GM23338 (cell line): ENCODE measurements around the gene ADRA1B. TPM values are rescaled to one million over a fixed set of nuclear protein-coding genes. Genes with fewer than 3 reads are reported as not detected.

Experiments used
- ATAC-seq: fragments of 200-7000 bp; cut with Tn5 transposase; 3 replicates; pipeline ENCODE4 v1.9.1; 2020
- DNase-seq: peaks from one replicate; pipeline ENCODE4 v3.0.0-alpha.2; 2015; ENCODE audit warnings: low spot score
- H2AFZ ChIP-seq: fragments of 200-600 bp; sonication (generic); 2 replicates; pipeline ENCODE4 v1.8.0; 2016; ENCODE audit warnings: antibody characterized with exemption, mild to moderate bottlenecking, moderate library complexity
- H3F3A ChIP-seq: fragments of 200-600 bp; sonication (generic); replicated peaks from 2 replicates; pipeline ENCODE4 v1.8.0; 2017; ENCODE audit warnings: antibody characterized with exemption, mixed run types, low read depth
- H3K27ac ChIP-seq: fragments of 200-600 bp; sonication (generic); 2 replicates; pipeline ENCODE4 v1.6.1; 2016; ENCODE audit warnings: low read depth
- H3K27me3 ChIP-seq: fragments of 200-600 bp; sonication (generic); 2 replicates; pipeline ENCODE4 v1.8.0; 2016; ENCODE audit warnings: mild to moderate bottlenecking, mixed run types, moderate library complexity; ENCODE audit not compliant: insufficient read depth
- H3K36me3 ChIP-seq: fragments of 200-600 bp; sonication (generic); 2 replicates; pipeline ENCODE4 v1.8.0; 2016; ENCODE audit warnings: mild to moderate bottlenecking; ENCODE audit not compliant: insufficient read depth
- H3K4me1 ChIP-seq: fragments of 200-600 bp; sonication (generic); 2 replicates; pipeline ENCODE4 v1.8.0; 2016; ENCODE audit warnings: mild to moderate bottlenecking, moderate library complexity; ENCODE audit not compliant: insufficient read depth
- H3K4me2 ChIP-seq: fragments of 200-600 bp; sonication (generic); 2 replicates; pipeline ENCODE4 v1.7.1; 2017; ENCODE audit warnings: mixed run types
- H3K4me3 ChIP-seq: fragments of 200-600 bp; sonication (generic); 2 replicates; pipeline ENCODE4 v1.6.1; 2016; ENCODE audit warnings: mixed run types
- H3K79me2 ChIP-seq: fragments of 200-600 bp; sonication (generic); replicated peaks from 2 replicates; pipeline ENCODE4 v1.8.0; 2017; ENCODE audit warnings: mild to moderate bottlenecking; ENCODE audit not compliant: insufficient read depth
- H3K9me2 ChIP-seq: fragments of 200-600 bp; sonication (generic); 2 replicates; pipeline ENCODE4 v1.8.0; 2017; ENCODE audit not compliant: insufficient read depth
- H4K20me1 ChIP-seq: fragments of 200-600 bp; sonication (generic); replicated peaks from 2 replicates; pipeline ENCODE4 v1.8.0; 2017; ENCODE audit warnings: mild to moderate bottlenecking; ENCODE audit not compliant: insufficient read depth
- H3K27ac Mint-ChIP-seq: 2 replicates; pipeline ENCODE4 v1.8.0; 2020; ENCODE audit warnings: inconsistent platforms, mild to moderate bottlenecking, moderate library complexity, mixed read lengths
- H3K27me3 Mint-ChIP-seq: 3 replicates; pipeline ENCODE4 v1.8.0; 2022; ENCODE audit warnings: low read depth, mild to moderate bottlenecking, moderate library complexity, mixed read lengths, inconsistent platforms; ENCODE audit not compliant: insufficient read depth, poor library complexity
- H3K36me3 Mint-ChIP-seq: 3 replicates; pipeline ENCODE4 v1.8.0; 2021; ENCODE audit warnings: low read depth, mild to moderate bottlenecking, inconsistent platforms, moderate library complexity, mixed read lengths
- H3K4me1 Mint-ChIP-seq: 3 replicates; pipeline ENCODE4 v1.8.0; 2020; ENCODE audit warnings: mild to moderate bottlenecking, inconsistent platforms, mixed read lengths
- H3K4me3 Mint-ChIP-seq: 3 replicates; pipeline ENCODE4 v1.8.0; 2021; ENCODE audit warnings: moderate library complexity, mild to moderate bottlenecking, inconsistent platforms, mixed read lengths
- H3K9me3 Mint-ChIP-seq: 3 replicates; pipeline ENCODE4 v1.8.0; 2020; ENCODE audit warnings: moderate library complexity, mild to moderate bottlenecking, inconsistent platforms, mixed read lengths
- CREB1 ChIP-seq: fragments of 250-450 bp; sonication (Bioruptor Pico); IDR thresholded peaks from 2 replicates; pipeline ENCODE4 v1.5.0; 2020; ENCODE audit warnings: low read depth, mild to moderate bottlenecking, moderate library complexity
- CTCF ChIP-seq, 2 experiments: fragments of 200-600 bp in 1 of 2; sonication (generic) in 1 of 2; conservative IDR thresholded peaks; 2 replicates each; pipeline versions ENCODE4 v1.5.1 to v1.6.1; 2016 to 2017; ENCODE audit warnings: antibody characterized with exemption in 2 of 2, low read depth in 2 of 2, mild to moderate bottlenecking in 2 of 2, moderate library complexity in 1 of 2
- ETS1 ChIP-seq: IDR thresholded peaks from 2 replicates; pipeline ENCODE4 v1.6.1; 2016; ENCODE audit warnings: antibody characterized with exemption
- EZH2 ChIP-seq: fragments of 200-600 bp; sonication (generic); IDR thresholded peaks from one replicate; pipeline ENCODE4 v1.8.0; 2017; ENCODE audit warnings: antibody characterized with exemption, mild to moderate bottlenecking, low read depth; ENCODE audit not compliant: unreplicated experiment
- EZH2phosphoT487 ChIP-seq: fragments of 200-600 bp; sonication (generic); IDR thresholded peaks from one replicate; pipeline ENCODE4 v1.8.1; 2018; ENCODE audit warnings: antibody characterized with exemption; ENCODE audit not compliant: unreplicated experiment
- JUNB ChIP-seq: IDR thresholded peaks from one replicate; pipeline ENCODE4 v1.6.1; 2016; ENCODE audit warnings: antibody characterized with exemption; ENCODE audit not compliant: unreplicated experiment
- NANOG ChIP-seq: IDR thresholded peaks from 2 replicates; pipeline ENCODE4 v1.6.1; 2016; ENCODE audit warnings: antibody characterized with exemption, borderline replicate concordance
- POLR2AphosphoS5 ChIP-seq: IDR thresholded peaks from 2 replicates; pipeline ENCODE4 v1.6.1; 2016; ENCODE audit warnings: antibody characterized with exemption, low read depth
- REST ChIP-seq: IDR thresholded peaks from one replicate; pipeline ENCODE4 v1.6.1; 2018; ENCODE audit warnings: antibody characterized with exemption; ENCODE audit not compliant: unreplicated experiment
- STAT1 ChIP-seq: IDR thresholded peaks from one replicate; pipeline ENCODE4 v1.6.1; 2016; ENCODE audit warnings: antibody characterized with exemption; ENCODE audit not compliant: unreplicated experiment
- ZNF114 ChIP-seq: fragments of 250-450 bp; sonication (Bioruptor Pico); IDR thresholded peaks from 2 replicates; pipeline ENCODE4 v1.5.0; 2020; ENCODE audit warnings: mild to moderate bottlenecking, moderate library complexity
- ZNF331 ChIP-seq: fragments of 250-450 bp; sonication (Bioruptor Pico); IDR thresholded peaks from 2 replicates; pipeline ENCODE4 v1.5.0; 2020; ENCODE audit warnings: low read depth, mild to moderate bottlenecking, moderate library complexity
- ZNF462 ChIP-seq: fragments of 250-450 bp; sonication (Bioruptor Pico); IDR thresholded peaks from 2 replicates; pipeline ENCODE4 v1.5.0; 2020; ENCODE audit warnings: mild to moderate bottlenecking, moderate library complexity
- polyA plus RNA-seq: library from polyadenylated mRNA; unstranded; fragments of >200 nt; fragmentation: Nextera tagmentation; extraction: Ambion mirVana; gene quantifications from 2 replicates; pipeline ENCODE4 v1.2.1, GENCODE V29; 2016
- total RNA-seq: library from RNA; depleted of rRNA; stranded (reverse); fragments of >200 nt; shearing (Covaris generic); gene quantifications from 2 replicates; pipeline ENCODE4 v1.2.3, GENCODE V29; 2014

Gene ADRA1B
- total and polyA plus RNA-seq, 2 experiments from 2014 or later = not detected

GRCh38 chr5:159906943-159907342, 9.3 kb upstream of the ADRA1B start:
- Mint-ChIP-seq H3K27ac (no peak overlapping the region), H3K36me3 (no peaks in the 10 kb centered on the region), H3K27me3 (no peaks in the 10 kb centered on the region), H3K9me3 (no peaks in the 10 kb centered on the region), H3K4me1 (peaks cover 22% of the 10 kb centered on the region), H3K4me3 (no peak overlapping the region)
- no peaks in the 10 kb centered on the region for H3K79me2 ChIP-seq
- no peaks in the 10 kb centered on the region for H3F3A ChIP-seq
- no peak overlapping the region for H2AFZ ChIP-seq
- no peaks in the 10 kb centered on the region for H3K36me3 ChIP-seq
- DNase-seq (no peak), ATAC-seq (no peak)
- no peaks in the 10 kb centered on the region for H4K20me1 ChIP-seq
- H3K27me3 ChIP-seq = no peaks in the 10 kb centered on the region
- H3K9me2 ChIP-seq = no peaks in the 10 kb centered on the region
- peaks cover 8% of the 10 kb centered on the region for H3K4me1 ChIP-seq
- TF ChIP-seq ZNF114 = no peak
- no peak for TF ChIP-seq JUNB
- TF ChIP-seq STAT1 = no peak
- no peak for TF ChIP-seq ZNF462 (CRISPR knock-in tag)
- TF ChIP-seq CREB1 (CRISPR knock-in tag) = no peak
- TF ChIP-seq ETS1 = no peak
- no peak for TF ChIP-seq REST
- no peak for TF ChIP-seq POLR2AphosphoS5
- TF ChIP-seq ZNF331 (CRISPR knock-in tag) = no peak
- TF ChIP-seq CTCF (conservative IDR thresholded peaks at IDR 0.05; ENCODE audit: low read depth in 2 of 2) = no peak
- no peak for TF ChIP-seq NANOG
- TF ChIP-seq EZH2phosphoT487 = no peak
- TF ChIP-seq EZH2 = no peak
- no peak overlapping the region for H3K4me2 ChIP-seq
- no peak overlapping the region for H3K4me3 ChIP-seq
- H3K27ac ChIP-seq = no peak overlapping the region
